Non-pigmented ciliary epithelial cell (primary cell): ENCODE measurements around the gene AACS.

Experiments used
- DNase-seq: peaks from one replicate; pipeline ENCODE4 v3.0.0-alpha.2; 2010; ENCODE audit warnings: low read depth

Gene AACS

GRCh38 chr12:125185740-125186470, 120.7 kb downstream of the AACS start, which contains the start of gene TMEM132B:
Gene TMEM132B, plus strand, starts transcription at chr12:125186386.
- no peak for DNase-seq

- no peak for DNase-seq
Observed at GRCh38 chr12:125186471-125187147, 121.4 kb downstream of the AACS start.

DNA sequence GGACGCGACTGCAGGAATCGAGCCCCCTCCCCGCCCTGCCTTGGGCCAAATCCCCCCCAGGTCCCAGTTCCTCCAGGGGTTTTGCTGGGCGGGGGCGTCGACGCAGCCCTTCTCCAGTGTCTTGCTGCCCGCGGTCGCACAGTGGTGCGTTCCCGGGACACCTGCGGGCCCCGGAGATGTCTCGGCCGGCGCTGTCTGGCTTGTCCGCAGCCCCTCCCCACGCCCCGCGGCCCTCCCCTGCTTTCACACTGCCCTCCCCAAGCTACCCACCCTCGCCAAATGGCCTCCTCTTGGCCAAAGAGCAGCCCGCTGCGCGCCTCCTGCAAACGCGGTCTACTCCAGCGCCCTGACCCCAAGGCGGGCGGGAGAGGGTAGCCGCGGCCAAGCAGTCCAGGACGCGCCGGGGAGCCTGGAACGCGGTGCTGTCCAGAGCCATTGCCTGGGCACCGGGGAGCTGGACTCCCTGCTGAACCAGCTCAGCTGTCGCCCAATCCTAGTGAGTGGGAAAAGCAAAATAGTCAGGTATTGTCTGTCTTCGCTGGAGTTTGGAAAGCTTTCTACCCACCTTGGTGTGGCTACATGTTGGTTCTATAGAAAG, 122.0 kb downstream of the AACS start:
- no peak for DNase-seq

DNA sequence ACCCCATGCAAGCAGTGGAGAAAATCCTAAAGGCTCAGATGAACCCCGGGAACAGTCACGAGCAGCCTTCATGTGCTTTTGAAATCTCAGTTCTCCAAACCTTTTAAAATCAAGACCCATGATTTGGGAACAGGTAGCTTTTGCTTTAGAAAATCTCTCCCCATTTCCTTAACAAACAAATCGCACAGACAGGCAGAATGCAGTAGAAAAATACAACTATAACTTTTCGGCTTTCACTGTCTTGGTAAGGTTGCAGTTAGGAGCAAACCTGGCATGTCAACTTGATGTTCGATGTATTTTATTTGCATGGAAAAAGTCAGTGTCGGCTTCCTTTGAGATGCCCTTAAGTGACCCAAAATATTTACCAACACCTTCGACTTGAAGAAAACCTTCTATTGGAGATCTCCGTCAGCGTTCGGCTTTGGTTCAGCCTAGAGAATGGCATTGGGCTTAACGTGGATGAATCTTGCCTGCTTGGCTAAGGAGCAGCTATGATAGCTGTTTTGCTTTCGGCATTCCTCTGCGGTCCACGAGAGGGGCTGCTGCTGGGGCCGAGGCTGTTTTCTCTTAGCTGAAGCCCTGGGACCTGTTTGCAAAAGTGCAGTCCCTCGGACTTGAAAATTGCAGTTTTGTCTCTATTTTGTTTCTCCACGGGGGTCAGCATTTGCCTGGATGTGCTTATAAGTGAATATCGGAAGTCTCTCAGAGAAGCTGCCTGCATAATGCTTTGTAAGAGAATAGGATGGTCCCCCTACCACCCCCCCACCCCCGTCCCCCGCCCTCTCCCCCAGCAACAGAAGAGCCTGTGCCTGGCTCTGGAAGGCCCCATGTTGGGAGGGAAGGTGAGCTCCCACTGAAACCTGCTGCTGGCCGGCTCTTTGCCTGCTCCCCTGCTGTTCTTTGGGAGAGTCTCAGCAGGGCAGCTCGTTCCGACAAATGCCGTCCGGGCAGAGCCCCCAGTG, 122.8 kb downstream of the AACS start:
- DNase-seq: no peak

DNA sequence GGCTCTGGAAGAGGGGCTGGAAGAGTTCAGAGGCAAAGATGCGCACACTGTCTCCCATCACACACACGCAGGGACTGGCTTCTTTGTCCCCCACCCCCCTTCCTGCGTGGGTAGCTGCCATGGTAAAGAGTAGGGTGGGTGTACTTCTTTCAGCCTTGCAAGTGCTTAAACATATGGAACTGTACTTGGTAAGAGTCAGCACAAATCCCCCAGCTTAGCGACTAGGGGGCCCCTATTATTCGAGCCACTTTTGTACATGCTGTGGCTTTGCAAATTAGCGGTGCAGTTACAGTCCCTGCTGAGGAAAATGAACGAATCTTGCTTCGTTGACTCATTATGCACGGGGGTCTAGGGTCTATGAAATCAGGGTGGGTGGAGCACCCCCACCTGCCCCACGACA, 123.8 kb downstream of the AACS start:
- no peak for DNase-seq

- DNase-seq: no peak
Observed at GRCh38 chr12:125189502-125189901, 124.3 kb downstream of the AACS start.

- no peak for DNase-seq
Observed at GRCh38 chr12:125191361-125192087, 126.3 kb downstream of the AACS start.

DNA sequence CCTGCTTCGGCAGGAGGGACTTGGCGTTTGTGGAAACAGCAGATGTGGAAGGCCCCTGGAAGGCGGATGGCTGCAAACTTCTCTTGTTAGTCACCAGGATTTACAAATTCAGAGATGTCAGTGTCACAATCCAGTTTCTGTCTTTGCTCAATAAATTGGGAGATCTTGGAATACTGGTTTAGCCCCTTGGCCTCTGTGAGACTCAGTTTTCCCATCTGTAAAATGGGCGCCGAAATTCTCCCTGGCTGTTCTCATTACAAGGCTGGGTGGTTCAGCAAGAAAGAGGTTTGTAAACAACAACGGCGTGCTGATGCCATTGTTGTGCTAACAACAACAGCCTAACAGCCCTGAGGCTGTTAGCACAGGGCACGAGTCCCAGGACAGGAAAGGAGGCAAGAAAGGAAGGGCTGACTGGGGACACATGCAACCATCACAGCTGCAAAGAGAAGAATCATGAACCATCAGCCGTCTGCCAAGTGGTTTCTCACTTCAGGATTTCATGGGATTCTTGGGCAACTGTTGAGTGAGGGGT, 127.5 kb downstream of the AACS start:
- DNase-seq: no peak
